Stimulated activated naive B cell treated with anti-CD40 and anti-IgM and Interleukin-4, amounts not matched to agents 10 μg/mL and 1 μg/mL and 100 μg/mL, for 72 hours (primary cell): ENCODE measurements around the gene FBXO40.

ENCODE experiments used
- ATAC-seq, 2 donors: fragments of 150-1000 bp; cut with Tn5 transposase; replicated peaks; 2 replicates each; pipeline ENCODE4 v1.10.0; 2021; ENCODE audit warnings: moderate library complexity in 1 of 2
- DNase-seq: peaks from one replicate; pipeline ENCODE4 v3.0.0; 2021
- H3K27ac Mint-ChIP-seq: one replicate; pipeline ENCODE4 v1.8.0; 2022; ENCODE audit warnings: mild to moderate bottlenecking, mixed read lengths
- H3K27me3 Mint-ChIP-seq, 2 donors: one replicate each; pipeline ENCODE4 v1.8.0; 2022; ENCODE audit warnings: mixed read lengths in 2 of 2
- H3K36me3 Mint-ChIP-seq, 2 donors: one replicate each; pipeline ENCODE4 v1.8.0; 2022; ENCODE audit warnings: mixed read lengths in 2 of 2, mild to moderate bottlenecking in 1 of 2
- H3K4me1 Mint-ChIP-seq, 2 donors: one replicate each; pipeline ENCODE4 v1.8.0; 2022; ENCODE audit warnings: mixed read lengths in 2 of 2, mild to moderate bottlenecking in 1 of 2
- H3K4me3 Mint-ChIP-seq, 2 donors: one replicate each; pipeline ENCODE4 v1.8.0; 2022; ENCODE audit warnings: mild to moderate bottlenecking in 2 of 2, mixed read lengths in 2 of 2, moderate library complexity in 1 of 2
- H3K9me3 Mint-ChIP-seq, 2 donors: one replicate each; pipeline ENCODE4 v1.8.0; 2022; ENCODE audit warnings: mixed read lengths in 2 of 2, mild to moderate bottlenecking in 1 of 2

The FBXO40 gene

GRCh38 chr3:121662742-121663141 lies 69.6 kb downstream of the FBXO40 start:
- no peak for DNase-seq

GRCh38 chr3:121663171-121663847 lies 70.1 kb downstream of the FBXO40 start:
- Mint-ChIP-seq H3K4me1 (peaks cover 17 to 33% of the 10 kb centered on the region in 2 donors), H3K36me3 (peaks cover 49 to 80% of the 10 kb centered on the region in 2 donors), H3K27ac (no peak overlapping the region), H3K4me3 (no peak overlapping the region), H3K9me3 (peaks cover 0 to 5% of the 10 kb centered on the region in 2 donors), H3K27me3 (no peaks in the 10 kb centered on the region)
- ATAC-seq (no peak), DNase-seq (no peak)

More at GRCh38 chr3:121662742-121663141, 69.6 kb downstream of the FBXO40 start:
- Mint-ChIP-seq H3K4me1 (peaks cover 23 to 38% of the 10 kb centered on the region in 2 donors), H3K36me3 (peaks cover 53 to 85% of the 10 kb centered on the region in 2 donors), H3K27me3 (no peaks in the 10 kb centered on the region), H3K9me3 (peaks cover 0 to 5% of the 10 kb centered on the region in 2 donors), H3K4me3 (no peak overlapping the region), H3K27ac (no peak overlapping the region)
- ATAC-seq, result no peak

- DNase-seq, result no peak
- Mint-ChIP-seq H3K27ac (no peak overlapping the region), H3K9me3 (peaks cover 0 to 5% of the 10 kb centered on the region in 2 donors)
Measured at GRCh38 chr3:121665488-121665887, 72.3 kb downstream of the FBXO40 start.

GRCh38 chr3:121667333-121667732 lies 74.2 kb downstream of the FBXO40 start:
- no peaks in the 10 kb centered on the region for H3K9me3 Mint-ChIP-seq
- H3K36me3 Mint-ChIP-seq, result peaks cover 47 to 66% of the 10 kb centered on the region in 2 donors
- H3K4me1 Mint-ChIP-seq, result no peaks in the 10 kb centered on the region
- no peaks in the 10 kb centered on the region for H3K27me3 Mint-ChIP-seq
- ATAC-seq (no peak), DNase-seq (no peak)
- no peak overlapping the region for H3K4me3 Mint-ChIP-seq
- no peak overlapping the region for H3K27ac Mint-ChIP-seq

More at GRCh38 chr3:121665488-121665887, 72.3 kb downstream of the FBXO40 start:
- no peak for ATAC-seq
- Mint-ChIP-seq H3K27me3 (no peaks in the 10 kb centered on the region), H3K36me3 (peaks cover 44 to 70% of the 10 kb centered on the region in 2 donors), H3K4me1 (peaks cover 8 to 14% of the 10 kb centered on the region in 2 donors), H3K4me3 (no peak overlapping the region)

GRCh38 chr3:121670676-121671075 lies 77.5 kb downstream of the FBXO40 start:
- no peak for ATAC-seq
- no peaks in the 10 kb centered on the region for H3K4me1 Mint-ChIP-seq
- H3K27ac Mint-ChIP-seq, result no peak overlapping the region

GRCh38 chr3:121677141-121677540 lies 84.0 kb downstream of the FBXO40 start:
- Mint-ChIP-seq H3K27ac (no peak overlapping the region), H3K4me3 (no peak overlapping the region), H3K4me1 (no peaks in the 10 kb centered on the region), H3K9me3 (no peaks in the 10 kb centered on the region), H3K27me3 (no peaks in the 10 kb centered on the region), H3K36me3 (peaks cover 43 to 62% of the 10 kb centered on the region in 2 donors)
- ATAC-seq, result no peak
- DNase-seq, result no peak

More at GRCh38 chr3:121670676-121671075, 77.5 kb downstream of the FBXO40 start:
- DNase-seq, result no peak
- Mint-ChIP-seq H3K36me3 (peaks cover 54 to 62% of the 10 kb centered on the region in 2 donors), H3K27me3 (no peaks in the 10 kb centered on the region), H3K4me3 (no peak overlapping the region), H3K9me3 (no peaks in the 10 kb centered on the region)
